BJ (cell line): ENCODE data around the gene KCNG1. TPM values are rescaled to one million over a fixed set of nuclear protein-coding genes. Genes with fewer than 3 reads are reported as not detected.

Experiments used
- CTCF ChIA-PET: fragments of 350-600 bp; formaldehyde crosslinking; extraction: SDS; loops from one replicate; lab custom pipeline; 2021; ENCODE audit warnings: antibody characterized with exemption, inconsistent platforms; lab: Yijun Ruan, JAX
- POLR2A ChIA-PET: fragments of 300-600 bp; sonication (Branson Sonifier 250); formaldehyde crosslinking; extraction: SDS; loops from one replicate; lab custom pipeline; 2021; ENCODE audit warnings: antibody characterized with exemption; lab: Charles Lee
- DNase-seq: peaks from one replicate; pipeline ENCODE4 v3.0.0-alpha.2; 2011; ENCODE audit warnings: low read depth
- H3K27me3 ChIP-seq: 2 replicates; pipeline ENCODE4 v1.6.0; 2011; ENCODE audit warnings: low read length; ENCODE audit not compliant: control insufficient read depth, insufficient read depth
- H3K36me3 ChIP-seq: 2 replicates; pipeline ENCODE4 v1.5.1; 2011; ENCODE audit warnings: low read length; ENCODE audit not compliant: control insufficient read depth, insufficient read depth
- H3K4me3 ChIP-seq: 2 replicates; pipeline ENCODE4 v1.5.1; 2011; ENCODE audit warnings: low read depth, mild to moderate bottlenecking, control low read depth, low read length
- polyA plus RNA-seq: library from polyadenylated mRNA; depleted of rRNA; stranded (reverse); fragments of >200 nt; gene quantifications from 2 replicates; pipeline ENCODE4 v1.2.3, GENCODE V29; 2011
- TF ChIP-seq, protein P1 (sequence below): IDR thresholded peaks from 2 replicates; pipeline ENCODE4 v1.5.1; 2011; ENCODE audit warnings: low read depth, mild to moderate bottlenecking, control low read depth, inconsistent platforms, low read length, moderate library complexity; ENCODE audit not compliant: insufficient read depth

KCNG1 gene
- polyA plus RNA-seq, 1 experiment: 18.2 TPM

- Histone ChIP-seq H3K36me3 (peaks cover 1% of the 10 kb centered on the region; the same call in 1 of the 2 replicates), H3K27me3 (no peaks in the 10 kb centered on the region), H3K4me3 (no peak overlapping the region)
- TF ChIP-seq, protein P1, sequence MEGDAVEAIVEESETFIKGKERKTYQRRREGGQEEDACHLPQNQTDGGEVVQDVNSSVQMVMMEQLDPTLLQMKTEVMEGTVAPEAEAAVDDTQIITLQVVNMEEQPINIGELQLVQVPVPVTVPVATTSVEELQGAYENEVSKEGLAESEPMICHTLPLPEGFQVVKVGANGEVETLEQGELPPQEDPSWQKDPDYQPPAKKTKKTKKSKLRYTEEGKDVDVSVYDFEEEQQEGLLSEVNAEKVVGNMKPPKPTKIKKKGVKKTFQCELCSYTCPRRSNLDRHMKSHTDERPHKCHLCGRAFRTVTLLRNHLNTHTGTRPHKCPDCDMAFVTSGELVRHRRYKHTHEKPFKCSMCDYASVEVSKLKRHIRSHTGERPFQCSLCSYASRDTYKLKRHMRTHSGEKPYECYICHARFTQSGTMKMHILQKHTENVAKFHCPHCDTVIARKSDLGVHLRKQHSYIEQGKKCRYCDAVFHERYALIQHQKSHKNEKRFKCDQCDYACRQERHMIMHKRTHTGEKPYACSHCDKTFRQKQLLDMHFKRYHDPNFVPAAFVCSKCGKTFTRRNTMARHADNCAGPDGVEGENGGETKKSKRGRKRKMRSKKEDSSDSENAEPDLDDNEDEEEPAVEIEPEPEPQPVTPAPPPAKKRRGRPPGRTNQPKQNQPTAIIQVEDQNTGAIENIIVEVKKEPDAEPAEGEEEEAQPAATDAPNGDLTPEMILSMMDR: no peak
- CTCF ChIA-PET: interaction anchor here (0.7 to 4.9 kb wide), 3 partner anchors 11 to 17 kb away, joined by 3 to 19 read pairs (median 14); no protein-coding TSS in a partner anchor
- DNase-seq: no peak
- POLR2A ChIA-PET: no interaction called here
Observed at GRCh38 chr20:51004781-51005180, 18.1 kb downstream of the KCNG1 start.

DNA sequence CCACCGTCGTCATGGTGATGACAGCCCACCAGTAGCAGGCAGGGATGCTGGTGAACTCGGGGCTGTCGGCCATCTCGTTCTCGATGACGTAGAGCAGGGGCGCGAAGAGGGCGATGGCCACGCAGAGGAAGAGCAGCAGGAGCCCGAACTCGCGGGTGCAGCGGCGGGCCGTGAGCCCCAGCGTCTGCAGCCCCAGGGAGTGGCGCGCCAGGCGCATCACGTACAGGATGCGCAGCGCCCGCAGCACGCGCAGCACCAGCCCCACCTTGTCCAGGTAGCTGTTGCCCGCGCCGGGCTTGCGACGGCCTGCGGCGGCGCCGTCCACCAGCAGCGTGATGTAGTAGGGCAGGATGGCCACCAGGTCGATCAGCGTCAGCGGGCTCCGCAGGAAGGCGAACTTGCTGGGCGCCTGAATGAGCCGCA, 18.6 kb downstream of the KCNG1 start:
- TF ChIP-seq, protein P1: no peak
- Histone ChIP-seq H3K27me3 (no peaks in the 10 kb centered on the region), H3K36me3 (peaks cover 1% of the 10 kb centered on the region; the same call in 1 of the 2 replicates), H3K4me3 (no peak overlapping the region)
- DNase-seq: no peak
- ChIA-PET POLR2A (no interaction called here), CTCF (interaction anchor here (0.7 to 4.9 kb wide), 3 partner anchors 11 to 17 kb away, joined by 3 to 19 read pairs (median 3); no protein-coding TSS in a partner anchor)

- Histone ChIP-seq H3K36me3 (peaks cover 1% of the 10 kb centered on the region; the same call in 1 of the 2 replicates), H3K27me3 (no peaks in the 10 kb centered on the region), H3K4me3 (no peak overlapping the region)
- TF ChIP-seq, protein P1: no peak
- no peak for DNase-seq
- ChIA-PET CTCF (interaction anchor here (1.1 kb wide), 2 partner anchors 12 to 305 kb away, joined by 3 read pairs; no protein-coding TSS in a partner anchor), POLR2A (no interaction called here)
Observed at GRCh38 chr20:51003753-51004152, 19.2 kb downstream of the KCNG1 start.

DNA sequence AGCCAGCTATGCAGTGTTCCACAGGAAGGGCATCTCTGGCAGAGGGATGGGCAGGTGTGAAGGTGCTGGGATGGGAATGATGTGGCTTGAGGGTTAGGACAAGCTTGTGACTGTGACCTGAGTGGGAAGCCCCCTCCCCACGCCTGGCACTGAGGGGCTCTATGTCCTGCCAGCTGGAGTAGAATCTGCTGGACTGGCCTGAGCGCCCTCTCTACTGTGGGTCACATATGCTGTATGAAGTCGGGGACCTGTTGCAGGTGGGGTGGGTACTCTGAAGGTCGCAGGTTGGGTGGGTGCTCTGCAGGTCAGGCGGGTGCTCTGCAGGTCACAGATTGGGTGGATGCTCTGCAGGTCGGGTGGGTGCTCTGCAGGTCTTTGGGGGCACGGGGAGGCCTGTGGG, 20.3 kb downstream of the KCNG1 start:
- Histone ChIP-seq H3K36me3 (peaks cover 1% of the 10 kb centered on the region; the same call in 1 of the 2 replicates), H3K4me3 (no peak overlapping the region), H3K27me3 (no peaks in the 10 kb centered on the region)
- POLR2A ChIA-PET: no interaction called here
- CTCF ChIA-PET: interaction anchor here (0.8 to 2.6 kb wide), 5 partner anchors 10 to 307 kb away, joined by 3 to 10 read pairs (median 4); no protein-coding TSS in a partner anchor
- TF ChIP-seq, protein P1: no peak
- no peak for DNase-seq

DNA sequence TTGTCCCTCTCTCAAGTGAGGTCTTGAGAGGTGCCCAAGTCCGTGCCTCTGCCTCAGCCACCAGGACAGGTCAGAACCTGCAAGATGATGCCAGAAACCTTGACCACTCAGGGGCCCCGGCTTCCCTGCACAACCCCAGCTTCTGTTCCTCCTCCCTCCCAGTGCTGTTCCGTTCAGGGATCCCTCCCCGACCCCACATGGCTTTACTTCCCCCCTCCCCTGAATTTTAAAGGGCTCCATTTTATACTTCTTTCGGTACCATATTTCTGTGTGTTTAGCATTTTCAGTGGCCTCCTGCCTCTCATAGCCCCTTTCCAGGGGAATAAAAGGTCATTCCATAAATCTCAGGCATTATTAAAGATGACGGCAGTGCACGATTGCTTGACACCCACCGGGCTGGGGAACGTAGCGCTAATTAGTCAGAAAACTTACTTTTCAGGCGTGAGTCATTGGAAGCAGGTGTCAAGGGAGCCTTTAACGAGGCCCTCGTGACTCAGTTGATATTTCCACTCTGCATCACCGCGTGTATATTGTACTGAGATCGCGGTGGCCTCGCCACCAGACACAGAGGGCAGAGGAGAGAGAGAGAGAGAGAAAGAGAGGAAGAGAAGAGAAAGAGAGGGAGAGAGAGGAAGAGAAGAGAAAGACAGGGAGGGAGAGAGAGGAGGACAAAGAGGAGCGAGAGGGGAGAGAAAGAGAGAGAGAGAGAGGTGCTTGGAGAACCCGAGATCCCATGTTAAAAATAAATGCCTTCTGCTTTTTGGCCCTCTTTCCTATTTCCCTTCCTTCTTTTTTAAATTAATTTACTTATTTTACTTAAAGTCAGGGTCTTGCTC, 21.3 kb downstream of the KCNG1 start:
- Histone ChIP-seq H3K27me3 (no peaks in the 10 kb centered on the region; the same call in 1 of the 2 replicates), H3K4me3 (no peak overlapping the region), H3K36me3 (peaks cover 1% of the 10 kb centered on the region; the same call in 1 of the 2 replicates)
- POLR2A ChIA-PET: no interaction called here
- CTCF ChIA-PET: interaction anchor here (0.8 to 2.6 kb wide), 6 partner anchors 9 to 308 kb away, joined by 3 to 10 read pairs (median 4); no protein-coding TSS in a partner anchor
- TF ChIP-seq, protein P1: no peak
- DNase-seq: no peak
